HCT116 (cell line): ENCODE data around the gene CTU2. TPM values are rescaled to one million over a fixed set of nuclear protein-coding genes. Genes with fewer than 3 reads are reported as not detected.
A peak's percentile ranks its signal among the peaks of the same experiment; 100 is the strongest.

Experiments
- ATAC-seq: fragments of 200-7000 bp; cut with Tn5 transposase; 2 replicates; pipeline ENCODE4 v1.9.1; 2020; ENCODE audit warnings: mild to moderate bottlenecking, moderate library complexity
- BruUV-seq: library from RNA; stranded (reverse); fragments of 400-500 nt; replicated peaks from 2 replicates; lab custom pipeline; 2021; lab: Mats Ljungman, UMichigan
- CTCF ChIA-PET: fragments of 300-600 bp; sonication (Branson Sonifier 250); formaldehyde crosslinking; loops from one replicate; lab custom pipeline; 2021; ENCODE audit warnings: antibody characterized with exemption; lab: Charles Lee
- POLR2A ChIA-PET: fragments of 300-600, 350-600 bp; sonication (Branson Sonifier 250); formaldehyde crosslinking; loops from one replicate; lab custom pipeline; 2021; ENCODE audit warnings: antibody characterized with exemption; lab: Charles Lee
- RAD21 ChIA-PET, 2 experiments: fragments of 300-600 bp; sonication (Branson Sonifier 250); formaldehyde crosslinking; loops; one replicate each; lab custom pipeline; 2023; ENCODE audit warnings: low total read pairs in 2 of 2; ENCODE audit not compliant: uncharacterized antibody in 2 of 2, unreplicated experiment in 2 of 2, low non-redundant PET in 1 of 2; lab: Charles Lee
- DNase-seq: peaks from one replicate; pipeline ENCODE4 v3.0.0-alpha.2; 2010; ENCODE audit warnings: low read depth, low spot score
- H2AFZ ChIP-seq: fragments of 200-600 bp; shearing (Covaris generic), sonication (generic); 2 replicates; pipeline ENCODE4 v1.6.1; 2017; ENCODE audit warnings: low read depth, mixed run types, mixed read lengths, antibody characterized with exemption, low read length; ENCODE audit not compliant: poor library complexity, severe bottlenecking
- H3K27ac ChIP-seq: 2 replicates; pipeline ENCODE4 v1.5.1; 2012; ENCODE audit warnings: low read depth, low read length
- H3K27me3 ChIP-seq: fragments of 200-600 bp; sonication (generic); 2 replicates; pipeline ENCODE4 v1.6.1; 2016; ENCODE audit warnings: mixed run types, low read length, mixed read lengths; ENCODE audit not compliant: insufficient read depth
- H3K36me3 ChIP-seq, 2 experiments: fragments of 200-500 bp in 1 of 2; fragments of 200-600 bp in 1 of 2; sonication (Bioruptor generic) in 1 of 2; sonication (generic) in 1 of 2; 2 replicates each; pipeline versions ENCODE4 v1.5.1 to v1.6.1; 2014 to 2016; ENCODE audit warnings: low read length in 2 of 2, inconsistent platforms in 1 of 2, mixed read lengths in 1 of 2, mixed run types in 1 of 2; ENCODE audit not compliant: insufficient read depth in 2 of 2, control insufficient read depth in 1 of 2
- H3K4me1 ChIP-seq, 2 experiments: fragments of 200-600 bp in 1 of 2; sonication (generic) in 1 of 2; 2 replicates each; pipeline versions ENCODE4 v1.5.1 to v1.6.1; 2012 to 2017; ENCODE audit warnings: low read length in 2 of 2, inconsistent platforms in 1 of 2, mild to moderate bottlenecking in 1 of 2, mixed read lengths in 1 of 2, mixed run types in 1 of 2, moderate library complexity in 1 of 2; ENCODE audit not compliant: insufficient read depth in 2 of 2, control insufficient read depth in 1 of 2
- H3K4me2 ChIP-seq: fragments of 200-600 bp; sonication (generic); 2 replicates; pipeline ENCODE4 v1.6.1; 2017; ENCODE audit warnings: mixed run types, low read length, mixed read lengths
- H3K4me3 ChIP-seq, 2 experiments: fragments of 200-600 bp in 1 of 2; sonication (generic) in 1 of 2; replicated peaks in 1 of 2; 2 replicates each; pipeline ENCODE4 v1.5.1; 2011 to 2016; ENCODE audit warnings: low read length in 2 of 2, control low read depth in 1 of 2, low read depth in 1 of 2, mild to moderate bottlenecking in 1 of 2, mixed read lengths in 1 of 2, mixed run types in 1 of 2
- H3K79me2 ChIP-seq: fragments of 200-600 bp; sonication (generic); 2 replicates; pipeline ENCODE4 v1.6.1; 2017; ENCODE audit warnings: mild to moderate bottlenecking, mixed run types, low read length, moderate library complexity, mixed read lengths; ENCODE audit not compliant: insufficient read depth
- H3K9ac ChIP-seq: fragments of 200-600 bp; sonication (generic); 2 replicates; pipeline ENCODE4 v1.6.1; 2016; ENCODE audit warnings: low read length, mixed read lengths
- H3K9me2 ChIP-seq: fragments of 200-600 bp; sonication (generic), shearing (Covaris generic); 2 replicates; pipeline ENCODE4 v1.6.1; 2017; ENCODE audit warnings: mixed run types, mild to moderate bottlenecking, moderate library complexity; ENCODE audit not compliant: insufficient read depth
- H3K9me3 ChIP-seq, 2 experiments: fragments of 200-500 bp in 1 of 2; fragments of 200-600 bp in 1 of 2; sonication (Bioruptor generic) in 1 of 2; sonication (generic) in 1 of 2; 2 replicates each; pipeline ENCODE4 v1.6.1; 2014 to 2017; ENCODE audit warnings: low read length in 2 of 2, mixed read lengths in 2 of 2, inconsistent platforms in 1 of 2, low read depth in 1 of 2, mild to moderate bottlenecking in 1 of 2, mixed run types in 1 of 2, moderate library complexity in 1 of 2; ENCODE audit not compliant: control insufficient read depth in 1 of 2, insufficient read depth in 1 of 2
- H4K20me1 ChIP-seq: fragments of 200-600 bp; sonication (generic), shearing (Covaris generic); 2 replicates; pipeline ENCODE4 v1.6.1; 2017; ENCODE audit warnings: mixed run types, mild to moderate bottlenecking, moderate library complexity; ENCODE audit not compliant: insufficient read depth
- CBX3 ChIP-seq: IDR thresholded peaks from 2 replicates; pipeline ENCODE4 v1.6.1; 2012; ENCODE audit warnings: low read depth
- CTCF ChIP-seq, 3 experiments: fragments of 200-600 bp in 1 of 3; sonication (generic) in 1 of 3; IDR thresholded peaks in 2 of 3; conservative IDR thresholded peaks in 1 of 3; 2 replicates each; pipeline ENCODE4 v1.5.1; 2012 to 2017; ENCODE audit warnings: low read depth in 2 of 3, low read length in 2 of 3, antibody characterized with exemption in 1 of 3, borderline replicate concordance in 1 of 3, control low read depth in 1 of 3, mild to moderate bottlenecking in 1 of 3, mixed read lengths in 1 of 3, mixed run types in 1 of 3, moderate library complexity in 1 of 3; ENCODE audit not compliant: insufficient read depth in 1 of 3
- EZH2 ChIP-seq: fragments of 200-600 bp; sonication (generic); IDR thresholded peaks from 2 replicates; pipeline ENCODE4 v1.6.1; 2017; ENCODE audit warnings: antibody characterized with exemption, mixed run types
- MAX ChIP-seq: IDR thresholded peaks from 2 replicates; pipeline ENCODE4 v1.6.1; 2012
- POLR2AphosphoS5 ChIP-seq: IDR thresholded peaks from 2 replicates; pipeline ENCODE4 v1.6.1; 2011; ENCODE audit warnings: mild to moderate bottlenecking, low read depth, low read length, moderate library complexity
- YY1 ChIP-seq: IDR thresholded peaks from 2 replicates; pipeline ENCODE4 v1.6.1; 2011; ENCODE audit warnings: low read length, low read depth, moderate library complexity, mild to moderate bottlenecking; ENCODE audit not compliant: insufficient replicate concordance; ENCODE audit errors: extremely low read depth
- ZFX ChIP-seq: fragments of 450-650 bp; IDR thresholded peaks from 2 replicates; pipeline ENCODE4 v1.6.1; 2017
- intact Hi-C: fragments of 100-400 bp; cut with micrococcal nuclease; formaldehyde crosslinking; loops from 2 replicates; pipeline ENCODE4 v1.10.0; 2022
- total RNA-seq: library from RNA; stranded (reverse); gene quantifications from one replicate; pipeline ENCODE4 v1.2.1, GENCODE V29; 2021; ENCODE audit not compliant: unreplicated experiment

Gene CTU2
- total RNA-seq, 1 experiment from 2014 or later: 71.3 TPM

- Histone ChIP-seq H3K9ac (no peak overlapping the region), H4K20me1 (peaks cover 10% of the 10 kb centered on the region; the same call in 1 of the 2 replicates), H3K4me3 (no peak overlapping the region), H3K4me2 (no peak overlapping the region), H3K4me1 (peaks cover 0 to 16% of the 10 kb centered on the region in 2 experiments; a peak in 2 of 4 replicates), H3K27ac (peak overlapping the region; percentile 16; the same call in 1 of the 2 replicates), H3K36me3 (peaks cover 5 to 23% of the 10 kb centered on the region in 2 experiments; a peak in 2 of 4 replicates), H2AFZ (no peak overlapping the region), H3K9me3 (no peaks in the 10 kb centered on the region), H3K27me3 (no peaks in the 10 kb centered on the region), H3K9me2 (no peaks in the 10 kb centered on the region), H3K79me2 (peaks cover 83% of the 10 kb centered on the region)
- DNase-seq (no peak), ATAC-seq (no peak)
- TF ChIP-seq POLR2AphosphoS5 (no peak), ZFX (no peak), CBX3 (no peak), YY1 (no peak), EZH2 (no peak), MAX (no peak)
- RAD21 ChIA-PET: no interaction called here
- POLR2A ChIA-PET: no interaction called here
- CTCF ChIA-PET: interaction anchor here (0.7 to 4.7 kb wide), 4 partner anchors 9 to 24 kb away, joined by 3 to 30 read pairs (median 4); no protein-coding TSS in a partner anchor
- intact Hi-C loops: no loop called here
- BruUV-seq: no TSS peak
These were observed 40.2 kb downstream of the CTU2 start for GRCh38 chr16:88746506-88746905.

- Histone ChIP-seq H3K36me3 (peaks cover 2 to 24% of the 10 kb centered on the region in 2 experiments; a peak in 2 of 4 replicates), H2AFZ (no peak overlapping the region), H3K27me3 (no peaks in the 10 kb centered on the region), H3K9me3 (no peaks in the 10 kb centered on the region), H3K4me1 (peaks cover 0 to 16% of the 10 kb centered on the region in 2 experiments; a peak in 2 of 4 replicates), H3K4me3 (no peak overlapping the region), H3K9me2 (no peaks in the 10 kb centered on the region), H3K79me2 (peaks cover 85% of the 10 kb centered on the region), H3K4me2 (no peak overlapping the region), H3K9ac (no peak overlapping the region), H4K20me1 (peaks cover 10% of the 10 kb centered on the region; the same call in 1 of the 2 replicates), H3K27ac (no peak overlapping the region; the same call in 1 of the 2 replicates)
- DNase-seq (peak; percentile 67), ATAC-seq (peak; percentile 89)
- no TSS peak for BruUV-seq
- RAD21 ChIA-PET: no interaction called here
- CTCF ChIA-PET: interaction anchor here (0.6 to 4.7 kb wide), 2 partner anchors 10 to 37 kb away, joined by 3 to 30 read pairs; partner anchors contain the start of gene PIEZO1
- POLR2A ChIA-PET: no interaction called here
- peak; percentile 88 to 98 (median 97) for TF ChIP-seq CTCF (IDR thresholded peaks at IDR 0.05 in 2 of 3, conservative IDR thresholded peaks at IDR 0.05 in 1 of 3; ENCODE audit: borderline replicate concordance in 1 of 3, insufficient read depth in 1 of 3, low read depth in 2 of 3, low read length in 2 of 3)
- TF ChIP-seq MAX: no peak
- peak; percentile 32; the same call in 1 of the 2 replicates for TF ChIP-seq POLR2AphosphoS5
- intact Hi-C loops: no loop called here
These were observed 41.4 kb downstream of the CTU2 start for GRCh38 chr16:88747588-88748301.
